Neutrophil (primary cell): Measurements from ENCODE around the gene PBX3.

Experiments used
- H3K27ac ChIP-seq: fragments of 200-600 bp; sonication (generic); 2 replicates; pipeline ENCODE4 v1.5.1; 2016; ENCODE audit warnings: mild to moderate bottlenecking, moderate library complexity
- H3K27me3 ChIP-seq: fragments of 200-600 bp; sonication (generic); 2 replicates; pipeline ENCODE4 v1.6.0; 2016; ENCODE audit warnings: mild to moderate bottlenecking
- H3K36me3 ChIP-seq: fragments of 200-600 bp; sonication (generic); 2 replicates; pipeline ENCODE4 v1.5.1; 2017
- H3K4me1 ChIP-seq, 2 experiments: fragments of 200-600 bp in 1 of 2; sonication (generic) in 1 of 2; 1 replicate in 1 of 2; 2 replicates in 1 of 2; pipeline versions ENCODE4 v1.5.1 to v1.6.1; 2013 to 2016; ENCODE audit warnings: low read depth in 1 of 2, low read length in 1 of 2, mild to moderate bottlenecking in 1 of 2, moderate library complexity in 1 of 2; ENCODE audit not compliant: control insufficient read depth in 1 of 2, insufficient read depth in 1 of 2
- H3K4me3 ChIP-seq, 2 experiments: fragments of 200-600 bp in 1 of 2; sonication (generic) in 1 of 2; 1 replicate in 1 of 2; 2 replicates in 1 of 2; pipeline ENCODE4 v1.5.1; 2013 to 2016; ENCODE audit warnings: low read depth in 1 of 2, low read length in 1 of 2, mild to moderate bottlenecking in 1 of 2, moderate library complexity in 1 of 2
- H3K9me3 ChIP-seq: fragments of 200-600 bp; sonication (generic); 2 replicates; pipeline ENCODE4 v1.5.1; 2016
- CTCF ChIP-seq: fragments of 200-600 bp; sonication (generic); IDR thresholded peaks from 2 replicates; pipeline ENCODE4 v1.5.1; 2016; ENCODE audit warnings: antibody characterized with exemption

The PBX3 gene

GRCh38 chr9:125883565-125884217 lies 136.5 kb downstream of the PBX3 start:
- peaks cover 16% of the 10 kb centered on the region for H3K27me3 ChIP-seq
- H3K4me1 ChIP-seq = no peaks in the 10 kb centered on the region
- no peak overlapping the region for H3K4me3 ChIP-seq
- H3K9me3 ChIP-seq = no peaks in the 10 kb centered on the region
- TF ChIP-seq CTCF = no peak
- no peaks in the 10 kb centered on the region for H3K36me3 ChIP-seq
- no peak overlapping the region for H3K27ac ChIP-seq

- Histone ChIP-seq H3K4me1 (peaks cover 0 to 3% of the 10 kb centered on the region in 2 experiments), H3K27me3 (peaks cover 21% of the 10 kb centered on the region), H3K36me3 (no peaks in the 10 kb centered on the region), H3K9me3 (no peaks in the 10 kb centered on the region), H3K4me3 (no peak overlapping the region), H3K27ac (no peak overlapping the region)
- TF ChIP-seq CTCF = no peak
Measured at GRCh38 chr9:125884218-125884595, 137.0 kb downstream of the PBX3 start.

GRCh38 chr9:125885405-125886034 lies 138.3 kb downstream of the PBX3 start:
- no peak for TF ChIP-seq CTCF
- no peaks in the 10 kb centered on the region for H3K36me3 ChIP-seq

GRCh38 chr9:125886365-125886764 lies 139.2 kb downstream of the PBX3 start:
- Histone ChIP-seq H3K4me3 (no peak overlapping the region), H3K27ac (no peak overlapping the region)
- no peak for TF ChIP-seq CTCF

More at GRCh38 chr9:125885405-125886034, 138.3 kb downstream of the PBX3 start:
- no peaks in the 10 kb centered on the region for H3K9me3 ChIP-seq
- H3K27me3 ChIP-seq = peaks cover 34% of the 10 kb centered on the region
- H3K4me1 ChIP-seq = peaks cover 7 to 11% of the 10 kb centered on the region in 2 experiments
- H3K27ac ChIP-seq = no peak overlapping the region
- H3K4me3 ChIP-seq = no peak overlapping the region

GRCh38 chr9:125887172-125887571 lies 140.0 kb downstream of the PBX3 start:
- H3K4me3 ChIP-seq = no peak overlapping the region
- TF ChIP-seq CTCF = no peak
- peaks cover 7 to 11% of the 10 kb centered on the region in 2 experiments for H3K4me1 ChIP-seq
- no peak overlapping the region for H3K27ac ChIP-seq
- H3K36me3 ChIP-seq = no peaks in the 10 kb centered on the region
- H3K9me3 ChIP-seq = no peaks in the 10 kb centered on the region
- H3K27me3 ChIP-seq = peaks cover 49% of the 10 kb centered on the region

More at GRCh38 chr9:125886365-125886764, 139.2 kb downstream of the PBX3 start:
- Histone ChIP-seq H3K9me3 (no peaks in the 10 kb centered on the region), H3K27me3 (peaks cover 43% of the 10 kb centered on the region), H3K36me3 (no peaks in the 10 kb centered on the region), H3K4me1 (peaks cover 7 to 11% of the 10 kb centered on the region in 2 experiments)
